HL-60/S4 (cell line): Measurements from ENCODE around the gene YWHAG.
"Not testable (repeated sequence)": the region's sequence is repeated elsewhere in the genome, so short reads cannot be mapped to it uniquely, and the experiment has no call there.

Source experiments
- in situ Hi-C: fragments of 300-500 bp; cut with MboI; formaldehyde crosslinking; loops from 2 replicates; pipeline ENCODE4 v1.14.3; 2022; ENCODE audit warnings: low sequenced_read_pairs

YWHAG gene

GRCh38 chr7:76351372-76351771 lies 7.4 kb downstream of the YWHAG start:
- in situ Hi-C loops, result no loop called here

DNA sequence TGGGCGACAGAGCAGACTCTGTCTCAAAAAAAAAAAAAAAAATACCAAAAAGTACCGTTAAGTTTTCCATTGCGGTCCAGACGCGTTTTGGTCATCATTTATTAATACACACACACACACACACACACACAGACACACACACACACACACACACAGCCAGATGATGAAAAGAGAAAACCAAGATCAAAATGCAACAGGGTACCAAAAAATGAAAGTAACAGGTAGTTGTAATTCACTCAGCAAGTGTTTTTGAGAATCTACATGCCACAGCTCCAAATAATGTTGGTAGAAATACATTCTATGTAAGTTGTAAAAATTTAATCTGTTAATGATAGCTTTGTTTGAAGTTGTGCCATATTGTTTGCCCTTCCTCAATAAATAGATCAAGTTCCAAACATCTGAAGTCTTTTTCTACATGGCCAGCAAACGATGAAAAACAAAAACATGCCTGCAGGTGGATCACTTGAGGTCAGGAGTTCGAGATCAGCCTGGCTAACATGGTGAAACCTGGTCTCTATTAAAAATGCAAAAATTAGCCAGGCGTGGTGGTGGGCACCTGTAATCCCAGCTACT lies 9.4 kb downstream of the YWHAG start:
- in situ Hi-C loops, result no loop called here

DNA sequence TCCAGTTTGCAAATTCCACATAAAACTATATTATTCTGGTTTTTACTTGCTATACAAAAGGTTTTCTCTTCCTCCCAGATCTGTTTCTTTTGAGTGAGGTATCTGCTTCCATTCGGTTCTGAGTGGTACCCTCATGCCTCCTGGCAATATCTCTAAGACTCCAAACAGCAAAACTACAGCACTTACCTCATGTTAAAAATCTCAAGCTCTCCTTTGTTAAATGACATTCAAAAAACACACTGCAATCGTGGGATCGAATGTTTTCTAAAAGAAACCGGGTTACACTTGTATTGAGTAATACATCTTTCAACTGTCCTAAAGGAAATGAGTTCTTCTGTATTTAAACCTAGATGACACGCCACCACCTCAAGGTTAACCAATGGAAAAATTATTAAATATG lies 11.1 kb downstream of the YWHAG start:
- in situ Hi-C loops, result no loop called here

DNA sequence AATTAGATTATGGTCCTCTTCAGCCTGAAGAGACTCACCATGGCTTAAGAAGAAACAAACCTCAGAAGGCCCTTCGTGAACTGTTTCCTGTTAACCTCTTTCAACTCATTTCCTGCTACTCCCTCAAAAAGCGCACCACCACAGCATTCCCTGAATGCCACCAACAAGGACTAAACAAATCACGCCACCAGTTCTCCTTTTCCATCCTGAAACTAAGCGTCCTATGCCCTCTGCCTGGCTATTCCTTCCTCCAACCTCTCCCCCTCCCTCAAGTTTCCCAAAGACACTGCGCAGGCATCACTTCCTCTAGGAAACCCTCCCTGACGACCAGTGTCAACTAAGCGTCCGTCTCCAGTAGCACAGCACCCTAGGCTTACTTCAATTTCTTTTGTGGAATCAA lies 12.0 kb downstream of the YWHAG start:
- in situ Hi-C loops, result no loop called here

- in situ Hi-C loops, result no loop called here
Observed at GRCh38 chr7:76346097-76346496, 12.7 kb downstream of the YWHAG start.

DNA sequence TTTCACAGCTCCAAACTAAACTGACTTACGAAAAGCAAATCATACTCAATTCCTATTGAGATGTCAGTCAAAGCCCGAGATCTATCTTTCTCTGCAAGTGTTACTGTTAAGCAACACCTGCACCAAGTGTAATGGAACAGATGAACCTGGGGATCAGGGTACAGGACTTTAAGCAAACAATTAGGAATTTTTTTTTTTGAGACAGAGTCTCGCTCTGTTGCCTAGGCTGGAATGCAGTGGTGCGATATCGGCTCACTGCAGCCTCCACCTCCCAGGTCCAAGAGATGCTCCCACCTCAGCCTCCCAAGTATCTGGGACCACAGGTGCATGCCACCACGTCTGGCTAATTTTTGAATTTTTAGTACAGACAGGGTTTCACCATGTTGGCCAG lies 14.9 kb downstream of the YWHAG start:
- in situ Hi-C loops, result no loop called here

DNA sequence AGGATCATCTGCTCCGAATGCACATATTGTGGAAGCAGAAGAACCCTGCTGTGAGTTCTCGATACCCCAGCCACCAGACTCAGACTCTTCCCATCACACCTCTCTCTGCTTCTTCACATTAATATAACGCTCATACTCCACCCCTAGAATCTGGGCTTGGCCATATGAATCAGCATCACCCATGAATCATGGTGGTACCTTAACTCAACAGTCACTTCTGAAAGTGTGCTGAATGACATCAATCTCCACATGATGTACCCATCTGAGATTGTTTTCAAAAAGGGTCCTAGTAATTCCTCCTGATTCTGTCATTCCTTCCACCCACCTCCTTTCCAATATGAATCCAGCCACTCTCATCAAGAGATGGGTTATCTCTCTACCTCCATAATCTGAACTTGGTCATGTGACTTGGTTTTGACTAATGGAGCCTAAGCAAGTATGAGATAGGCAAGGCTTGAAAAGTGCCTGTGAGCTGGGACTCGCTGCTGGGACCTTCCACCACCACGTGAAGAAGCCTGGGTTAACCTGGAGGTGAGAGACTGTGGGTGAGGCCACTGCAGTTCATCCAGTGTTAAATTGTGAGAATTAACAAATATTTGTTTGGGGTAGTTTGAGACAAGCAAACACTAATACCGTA lies 15.4 kb downstream of the YWHAG start:
- in situ Hi-C loops, result no loop called here

GRCh38 chr7:76342222-76342621 lies 16.6 kb downstream of the YWHAG start:
- in situ Hi-C loops, result no loop called here

DNA sequence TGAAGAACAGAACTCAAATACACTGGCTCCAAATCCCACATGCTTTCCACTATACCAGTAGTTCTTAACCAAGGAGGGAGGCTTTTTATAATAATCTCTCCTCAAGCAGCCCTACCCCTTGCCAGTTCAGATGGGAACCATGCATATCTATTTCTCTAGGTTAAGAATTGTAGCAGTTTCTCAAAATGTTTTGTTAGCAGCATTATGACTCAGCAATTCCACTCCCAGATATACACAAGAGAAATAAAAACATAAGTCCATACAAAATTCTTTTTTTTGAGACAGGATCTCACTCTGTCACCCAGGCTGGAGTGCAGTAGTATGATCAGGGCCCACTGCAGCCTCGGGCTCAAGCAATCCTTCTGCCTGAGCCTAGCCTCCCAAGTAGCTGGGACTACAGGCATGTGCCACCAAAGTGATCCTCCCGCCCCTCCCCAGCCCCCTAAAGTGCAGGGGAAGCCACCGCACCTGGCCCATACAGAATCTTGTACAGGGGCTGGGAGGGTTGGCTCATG lies 18.1 kb downstream of the YWHAG start:
- in situ Hi-C loops, result no loop called here

DNA sequence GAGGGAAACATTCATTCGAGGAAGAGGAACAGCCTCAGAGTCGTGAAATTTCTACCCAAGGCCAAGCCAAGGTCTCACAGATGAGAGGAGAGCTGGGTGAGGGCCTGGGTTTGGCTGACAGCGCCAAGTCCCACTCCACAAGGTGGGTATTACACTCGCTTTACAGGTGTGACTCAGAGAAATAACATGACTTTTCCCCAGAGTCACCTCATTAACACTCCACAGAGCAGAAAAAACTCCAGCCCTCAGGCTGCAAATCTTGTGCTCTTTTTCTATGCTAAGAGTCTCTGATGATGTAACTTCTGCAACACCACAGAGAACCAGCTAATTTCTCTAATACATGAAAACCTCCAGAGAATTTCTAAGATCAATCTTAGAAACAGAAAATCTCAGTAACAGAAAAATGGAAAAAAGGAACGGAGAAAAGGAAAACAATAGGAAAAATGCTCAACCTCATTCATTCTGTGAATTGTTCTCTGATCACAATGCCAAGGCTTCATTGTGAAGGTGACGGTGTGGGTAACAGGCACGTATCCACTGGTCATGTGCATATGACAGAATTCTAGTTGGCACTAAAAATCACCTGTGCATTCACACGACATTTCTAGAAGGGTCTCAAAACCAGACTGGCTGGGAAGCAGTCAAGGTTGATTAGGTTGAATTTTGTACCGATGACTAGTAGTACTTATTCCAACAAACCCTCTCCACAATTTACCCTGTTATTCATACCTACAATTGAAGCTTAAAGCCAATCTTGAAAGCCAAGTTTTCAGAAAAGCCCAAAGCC lies 20.3 kb downstream of the YWHAG start:
- in situ Hi-C loops, result no loop called here

DNA sequence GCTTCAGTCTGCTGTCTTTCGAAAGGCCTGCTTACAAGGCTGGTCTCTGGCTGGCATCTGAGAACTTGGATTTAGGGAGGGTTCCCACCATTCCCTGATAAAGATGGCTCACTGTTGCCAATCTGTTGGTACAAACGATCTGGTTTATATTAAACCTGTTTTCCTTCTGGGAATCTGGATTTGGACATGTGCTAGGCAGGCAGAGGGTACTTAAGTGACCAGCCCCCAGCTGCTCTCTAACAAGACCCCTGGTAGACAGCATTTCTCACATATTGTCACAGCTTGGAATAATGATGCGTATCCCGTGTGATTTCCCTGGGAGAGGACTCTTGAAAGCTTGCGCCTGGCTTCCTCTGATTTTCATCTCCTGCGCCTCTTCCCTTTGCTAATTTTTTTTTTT lies 21.6 kb downstream of the YWHAG start:
- in situ Hi-C loops, result no loop called here

GRCh38 chr7:76336094-76336493 lies 22.7 kb downstream of the YWHAG start:
- in situ Hi-C loops, result no loop called here

GRCh38 chr7:76335417-76335816 lies 23.4 kb downstream of the YWHAG start:
- in situ Hi-C loops, result not testable (repeated sequence)

DNA sequence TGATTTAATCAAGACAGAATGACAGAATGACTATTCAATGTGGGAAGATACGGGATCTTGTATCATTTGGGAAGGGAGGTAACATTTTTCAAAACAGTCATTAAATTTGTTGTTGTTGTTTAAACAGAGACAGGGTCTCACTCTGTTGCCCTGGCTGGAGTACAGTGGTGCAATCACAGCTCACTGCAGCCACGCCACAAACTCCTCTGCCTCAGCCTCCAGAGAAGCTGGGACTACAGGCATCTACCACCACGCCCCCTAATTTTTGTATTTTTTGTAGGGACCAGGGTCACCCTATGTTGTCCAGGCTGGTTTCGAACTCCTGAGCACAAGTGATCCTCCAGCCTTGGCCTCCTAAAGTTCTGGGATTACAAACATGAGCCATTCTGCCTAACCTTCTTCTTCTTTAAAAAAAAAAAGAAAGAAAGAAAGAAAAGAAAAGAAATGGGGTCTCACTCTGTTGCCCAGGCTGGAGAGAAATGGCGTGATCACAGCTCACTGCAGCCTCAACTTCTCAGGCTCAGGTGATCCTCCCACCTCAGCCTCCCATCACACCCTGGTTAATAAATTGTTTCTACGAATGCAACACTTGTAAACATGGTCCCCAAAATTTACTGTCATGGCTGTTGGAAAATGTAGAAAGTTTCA lies 24.3 kb downstream of the YWHAG start:
- in situ Hi-C loops, result no loop called here

DNA sequence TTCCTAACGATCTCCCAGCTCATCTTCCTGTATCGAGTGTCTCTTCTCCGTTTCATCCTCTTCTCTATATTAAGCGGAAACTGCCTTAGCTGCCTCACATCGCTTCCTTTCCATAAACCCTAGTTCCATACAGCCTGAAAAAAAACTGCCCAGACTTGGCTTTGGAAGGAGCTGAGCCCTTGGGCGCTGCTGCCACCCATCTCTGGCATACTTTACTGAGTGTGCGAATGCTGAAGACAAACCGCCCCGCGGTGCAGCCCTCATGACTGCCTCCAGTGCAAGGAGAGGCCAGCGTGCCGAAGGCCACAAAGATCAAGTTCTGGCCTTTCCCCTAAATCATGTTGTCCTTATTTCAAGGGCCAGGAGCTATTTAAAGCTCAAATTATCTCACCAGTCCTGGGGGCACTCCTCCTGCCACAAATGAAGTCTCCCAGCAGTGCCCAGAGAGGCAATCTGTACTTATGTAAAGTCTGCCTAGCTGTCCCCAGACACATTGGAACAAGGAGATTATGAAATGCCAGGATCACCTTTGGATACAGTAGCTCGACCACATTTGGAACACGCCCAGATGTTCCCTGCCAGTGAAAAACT lies 25.2 kb downstream of the YWHAG start:
- in situ Hi-C loops, result no loop called here

GRCh38 chr7:76332078-76332477 lies 26.7 kb downstream of the YWHAG start:
- in situ Hi-C loops, result no loop called here

GRCh38 chr7:76330673-76331072 lies 28.1 kb downstream of the YWHAG start:
- in situ Hi-C loops, result no loop called here

GRCh38 chr7:76330261-76330660 lies 28.5 kb downstream of the YWHAG start:
- in situ Hi-C loops, result no loop called here

DNA sequence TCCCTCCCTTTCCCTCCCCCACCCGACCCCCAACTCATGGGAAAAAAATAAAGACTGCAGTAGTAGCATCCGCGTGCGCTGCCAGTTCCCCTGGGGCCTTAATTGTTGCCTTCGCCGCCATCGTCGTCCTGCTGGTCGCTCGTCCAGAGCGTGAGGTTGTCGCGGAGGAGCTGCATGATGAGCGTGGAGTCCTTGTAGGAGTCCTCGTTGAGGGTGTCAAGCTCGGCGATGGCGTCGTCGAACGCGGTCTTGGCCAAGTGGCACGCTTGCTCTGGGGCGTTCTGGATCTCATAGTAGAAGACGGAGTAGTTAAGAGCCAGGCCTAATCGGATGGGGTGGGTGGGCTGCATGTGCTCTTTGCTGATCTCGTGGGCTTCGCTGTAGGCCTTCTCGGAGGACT lies 29.3 kb downstream of the YWHAG start:
- in situ Hi-C loops, result no loop called here

DNA sequence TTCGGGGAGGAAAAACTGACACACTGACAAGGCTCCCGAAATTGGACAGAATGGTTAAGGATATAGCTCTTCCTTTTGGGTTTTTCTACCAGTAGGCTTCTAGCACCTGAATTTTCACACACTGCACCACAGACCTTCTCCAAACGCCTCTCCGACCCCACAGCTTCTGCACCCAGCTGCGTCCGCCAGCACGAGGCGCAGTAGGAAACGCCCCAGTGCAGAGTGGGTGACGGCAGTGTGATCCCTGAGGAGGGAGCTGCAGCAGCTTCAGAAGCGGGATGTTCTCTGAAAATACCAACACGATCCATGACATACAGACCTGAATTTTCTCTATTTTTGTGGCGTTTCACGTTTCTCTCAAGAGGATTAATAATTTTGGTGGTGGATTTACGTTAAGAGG lies 30.4 kb downstream of the YWHAG start:
- in situ Hi-C loops, result no loop called here

DNA sequence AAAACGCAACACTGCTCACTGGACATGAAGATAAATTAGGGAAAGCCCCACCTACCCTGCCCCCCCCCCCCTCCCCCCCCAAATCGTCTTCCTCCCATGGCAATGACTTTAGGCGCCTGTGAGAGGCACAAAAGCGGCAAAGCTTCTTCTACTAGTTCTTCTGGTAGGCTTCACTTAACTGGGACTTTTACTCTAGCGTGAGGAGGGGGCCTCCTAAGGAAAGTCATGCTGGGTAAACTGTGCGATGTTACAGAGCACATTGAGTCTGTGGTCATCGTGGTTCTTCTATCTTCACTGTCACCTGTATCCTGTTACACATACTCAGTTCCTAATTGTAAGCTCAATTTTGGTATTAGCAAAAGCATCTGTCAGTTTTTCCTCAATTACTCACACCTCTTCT lies 31.2 kb downstream of the YWHAG start:
- in situ Hi-C loops, result no loop called here
